ENCODE measurements around the gene TRIOBP.

DNA sequence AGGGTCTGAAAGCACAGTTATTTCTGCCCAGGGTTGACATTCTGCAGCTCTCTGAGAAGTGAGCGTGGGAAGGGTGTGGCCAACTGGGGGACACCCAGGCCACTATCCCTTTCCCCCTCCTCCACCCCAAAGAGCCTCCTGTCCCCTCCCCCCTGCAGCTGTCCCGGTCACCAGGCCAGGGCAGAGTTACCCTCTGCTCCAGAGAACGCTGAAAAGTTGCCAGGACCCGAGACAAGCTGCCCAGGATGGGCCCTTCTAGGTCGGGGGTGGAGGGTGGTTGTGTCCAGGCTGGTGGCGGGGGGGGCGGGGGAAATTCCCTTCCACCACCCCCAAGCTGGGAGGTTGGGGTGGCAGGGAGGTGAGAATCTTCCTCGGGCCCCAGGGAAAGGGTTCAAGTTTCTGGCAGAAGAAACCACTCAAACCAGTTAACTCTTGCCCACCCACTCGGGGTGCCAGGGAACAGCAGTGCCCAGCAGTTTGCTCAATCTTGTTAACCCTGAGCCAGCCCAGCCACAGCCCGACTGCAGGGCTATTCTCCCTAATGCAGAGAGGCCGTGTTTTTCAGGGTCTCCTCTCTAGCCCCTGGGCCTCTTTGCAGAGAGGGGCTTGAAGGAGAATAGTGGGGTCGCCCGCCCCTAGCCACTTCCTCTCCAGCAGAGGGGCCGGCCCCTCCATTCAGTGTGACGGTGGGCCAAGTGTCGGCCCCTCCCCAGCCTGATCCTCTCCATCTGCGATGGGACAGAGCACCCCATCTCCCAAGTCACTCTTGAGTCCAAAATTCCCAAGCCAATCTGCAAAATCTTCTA is 20.7 kb upstream of the TRIOBP start:
- TF ChIP-seq POLR2AphosphoS5 (IDR thresholded peaks at IDR 0.05; ENCODE audit: low read depth, low read length) = no peak; the same call in none of the 2 replicates
- TF ChIP-seq, protein P1, sequence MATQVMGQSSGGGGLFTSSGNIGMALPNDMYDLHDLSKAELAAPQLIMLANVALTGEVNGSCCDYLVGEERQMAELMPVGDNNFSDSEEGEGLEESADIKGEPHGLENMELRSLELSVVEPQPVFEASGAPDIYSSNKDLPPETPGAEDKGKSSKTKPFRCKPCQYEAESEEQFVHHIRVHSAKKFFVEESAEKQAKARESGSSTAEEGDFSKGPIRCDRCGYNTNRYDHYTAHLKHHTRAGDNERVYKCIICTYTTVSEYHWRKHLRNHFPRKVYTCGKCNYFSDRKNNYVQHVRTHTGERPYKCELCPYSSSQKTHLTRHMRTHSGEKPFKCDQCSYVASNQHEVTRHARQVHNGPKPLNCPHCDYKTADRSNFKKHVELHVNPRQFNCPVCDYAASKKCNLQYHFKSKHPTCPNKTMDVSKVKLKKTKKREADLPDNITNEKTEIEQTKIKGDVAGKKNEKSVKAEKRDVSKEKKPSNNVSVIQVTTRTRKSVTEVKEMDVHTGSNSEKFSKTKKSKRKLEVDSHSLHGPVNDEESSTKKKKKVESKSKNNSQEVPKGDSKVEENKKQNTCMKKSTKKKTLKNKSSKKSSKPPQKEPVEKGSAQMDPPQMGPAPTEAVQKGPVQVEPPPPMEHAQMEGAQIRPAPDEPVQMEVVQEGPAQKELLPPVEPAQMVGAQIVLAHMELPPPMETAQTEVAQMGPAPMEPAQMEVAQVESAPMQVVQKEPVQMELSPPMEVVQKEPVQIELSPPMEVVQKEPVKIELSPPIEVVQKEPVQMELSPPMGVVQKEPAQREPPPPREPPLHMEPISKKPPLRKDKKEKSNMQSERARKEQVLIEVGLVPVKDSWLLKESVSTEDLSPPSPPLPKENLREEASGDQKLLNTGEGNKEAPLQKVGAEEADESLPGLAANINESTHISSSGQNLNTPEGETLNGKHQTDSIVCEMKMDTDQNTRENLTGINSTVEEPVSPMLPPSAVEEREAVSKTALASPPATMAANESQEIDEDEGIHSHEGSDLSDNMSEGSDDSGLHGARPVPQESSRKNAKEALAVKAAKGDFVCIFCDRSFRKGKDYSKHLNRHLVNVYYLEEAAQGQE (IDR thresholded peaks at IDR 0.05; ENCODE audit: insufficient read depth in 1 of 2, low read depth in 2 of 2, low read length in 2 of 2) = no peak
- no peak for TF ChIP-seq TAF1 (IDR thresholded peaks at IDR 0.05; ENCODE audit: borderline replicate concordance, insufficient read depth, low read length)
- TF ChIP-seq SIN3A (IDR thresholded peaks at IDR 0.05; ENCODE audit: borderline replicate concordance, insufficient read depth, low read length) = no peak
